ENCODE results near the gene FFAR3. TPM values are rescaled to one million over a fixed set of nuclear protein-coding genes. Genes with fewer than 3 reads are reported as not detected.

The FFAR3 gene
- total and polyA plus RNA-seq, 2 of the 8 experiments (the other 6 are each of a cell fraction or from before 2014, with no cell fraction given): not detected

GRCh38 chr19:35395382-35396199 lies 37.3 kb downstream of the FFAR3 start:
- Histone ChIP-seq H3K18ac (ENCODE audit: extremely low read depth, low read length) (no peak overlapping the region), H2BK5ac (ENCODE audit: low read depth, low read length) (no peak overlapping the region), H2BK12ac (ENCODE audit: low read depth, low read length) (no peak overlapping the region), H3K4me3 (ENCODE audit: extremely low read depth in 1 of 4, insufficient read depth in 2 of 4, low read depth in 3 of 4, low read length in 4 of 4) (no peak overlapping the region), H3K27ac (ENCODE audit: low read depth, low read length) (no peak overlapping the region), H3K79me2 (ENCODE audit: control insufficient read depth in 1 of 2, insufficient read depth in 2 of 2, low read length in 2 of 2) (no peaks in the 10 kb centered on the region), H3K4me2 (ENCODE audit: insufficient read depth in 1 of 2, low read depth in 2 of 2, low read length in 2 of 2) (no peak overlapping the region), H2BK15ac (ENCODE audit: low read length) (no peak overlapping the region), H3K4me1 (replicated peaks in 1 of 4; ENCODE audit: control insufficient read depth in 3 of 4, insufficient read depth in 4 of 4, low read length in 3 of 4) (no peaks in the 10 kb centered on the region), H3K56ac (replicated peaks; ENCODE audit: insufficient read length, low read depth, low read length) (no peak overlapping the region), H3K23me2 (ENCODE audit: low read depth, low read length) (peaks cover 7% of the 10 kb centered on the region; the same call in 1 of the 2 replicates), H3K9ac (replicated peaks in 1 of 4; ENCODE audit: extremely low read depth in 1 of 4, low read depth in 3 of 4, low read length in 3 of 4) (no peak overlapping the region), H2AK5ac (ENCODE audit: low read depth, low read length) (no peak overlapping the region), H4K91ac (replicated peaks; ENCODE audit: insufficient read length, low read length) (no peak overlapping the region), H3K14ac (ENCODE audit: insufficient read length) (no peak overlapping the region), H4K20me1 (replicated peaks in 1 of 2; ENCODE audit: control insufficient read depth in 1 of 2, insufficient read depth in 2 of 2, low read length in 2 of 2) (no peaks in the 10 kb centered on the region), H3K79me1 (ENCODE audit: low read depth, low read length) (no peaks in the 10 kb centered on the region), H3K23ac (ENCODE audit: insufficient read length) (no peak overlapping the region), H2BK120ac (replicated peaks; ENCODE audit: low read depth, low read length) (no peak overlapping the region), H3K27me3 (replicated peaks in 1 of 4; ENCODE audit: control insufficient read depth in 3 of 4, extremely low read depth in 1 of 4, insufficient read depth in 3 of 4, low read length in 3 of 4) (0 out of 7 replicates have a peak, but pooled peaks cover 0 to 2% (median 0%) of the 10 kb centered on the region in 4 experiments), H3K9me3 (ENCODE audit: insufficient read depth in 2 of 2, low read depth in 1 of 2, low read length in 1 of 2) (no peaks in the 10 kb centered on the region), H4K5ac (ENCODE audit: insufficient read length, low read depth, low read length) (no peak overlapping the region), H4K8ac (ENCODE audit: extremely low read depth, insufficient read depth, low read length) (no peak overlapping the region), H3K4ac (replicated peaks; ENCODE audit: insufficient read length, low read depth, low read length) (no peak overlapping the region), H2BK20ac (ENCODE audit: low read length) (no peak overlapping the region), H3K36me3 (ENCODE audit: control insufficient read depth in 2 of 4, insufficient read depth in 4 of 4, low read length in 3 of 4) (no peaks in the 10 kb centered on the region; a peak in 1 of 8 replicates), H2AFZ (ENCODE audit: low read length) (no peak overlapping the region)
- CTCF ChIA-PET (ENCODE audit: partially characterized antibody): no interaction called here
- WGBS, 2 experiments (ENCODE audit: extremely low coverage in 1 of 2, insufficient coverage in 1 of 2, insufficient read length in 1 of 2, insufficient replicate concordance in 2 of 2, low coverage in 1 of 2, low lambda C conversion rate in 2 of 2, missing lambda C conversion rate in 1 of 2): 82% methylated on average over 19 of the region's 19 CpGs; no CpG with 5 or more reads in 1 of the 2 experiments
- POLR2A ChIA-PET (ENCODE audit: partially characterized antibody): no interaction called here
- FAIRE-seq (no peak), DNase-seq (ENCODE audit: low read depth in 1 of 2, low spot score in 2 of 2) (no peak)
- TF ChIP-seq HDAC6 (IDR thresholded peaks at IDR 0.05; ENCODE audit: low read depth, low read length) (no peak), TCF12 (IDR thresholded peaks at IDR 0.05; ENCODE audit: low read depth, low read length) (no peak), SIRT6 (IDR thresholded peaks at IDR 0.05; ENCODE audit: low read length) (no peak), ZNF274 (IDR thresholded peaks at IDR 0.05; ENCODE audit: borderline replicate concordance, extremely low read depth, low read length) (no peak), FOSL1 (IDR thresholded peaks at IDR 0.05; ENCODE audit: insufficient read depth, low read depth, low read length) (no peak), POLR2A (IDR thresholded peaks at IDR 0.05; ENCODE audit: control extremely low read depth in 1 of 2, low read depth in 2 of 2, low read length in 2 of 2) (no peak), SP4 (IDR thresholded peaks at IDR 0.05; ENCODE audit: low read length) (no peak)

All from H1 (cell line).